Measurements from ENCODE around the gene IDH2. TPM values are rescaled to one million over a fixed set of nuclear protein-coding genes. Genes with fewer than 3 reads are reported as not detected.

The IDH2 gene
- total and polyA plus RNA-seq, 2 experiments from 2014 or later: 406 to 712 TPM

DNA sequence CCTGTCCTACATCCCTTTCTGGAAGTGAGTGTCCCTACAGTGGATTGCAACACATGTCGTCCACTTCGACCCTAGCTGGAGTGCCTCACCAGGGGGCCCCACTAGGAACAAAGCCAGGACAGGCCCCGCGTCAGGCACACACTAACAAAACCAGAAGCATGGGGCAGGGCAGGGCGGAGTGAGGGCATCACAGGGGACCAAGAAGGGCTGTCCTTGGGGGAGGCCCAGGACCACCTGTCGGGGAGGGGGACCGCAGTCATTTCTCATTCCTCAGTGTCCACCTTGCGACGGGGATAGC, 21.9 kb downstream of the IDH2 start:
- Histone ChIP-seq H3K9me3 (ENCODE audit: low read depth) (no peaks in the 10 kb centered on the region), H3K27ac (peak overlapping the region; percentile 73), H3K36me3 (peaks cover 26% of the 10 kb centered on the region), H3K4me3 (no peak overlapping the region), H3K27me3 (no peaks in the 10 kb centered on the region), H3K4me1 (ENCODE audit: low read depth) (no peaks in the 10 kb centered on the region)
- DNase-seq (ENCODE audit: low read depth in 1 of 2, low spot score in 1 of 2): no peak
- TF ChIP-seq, protein P1, sequence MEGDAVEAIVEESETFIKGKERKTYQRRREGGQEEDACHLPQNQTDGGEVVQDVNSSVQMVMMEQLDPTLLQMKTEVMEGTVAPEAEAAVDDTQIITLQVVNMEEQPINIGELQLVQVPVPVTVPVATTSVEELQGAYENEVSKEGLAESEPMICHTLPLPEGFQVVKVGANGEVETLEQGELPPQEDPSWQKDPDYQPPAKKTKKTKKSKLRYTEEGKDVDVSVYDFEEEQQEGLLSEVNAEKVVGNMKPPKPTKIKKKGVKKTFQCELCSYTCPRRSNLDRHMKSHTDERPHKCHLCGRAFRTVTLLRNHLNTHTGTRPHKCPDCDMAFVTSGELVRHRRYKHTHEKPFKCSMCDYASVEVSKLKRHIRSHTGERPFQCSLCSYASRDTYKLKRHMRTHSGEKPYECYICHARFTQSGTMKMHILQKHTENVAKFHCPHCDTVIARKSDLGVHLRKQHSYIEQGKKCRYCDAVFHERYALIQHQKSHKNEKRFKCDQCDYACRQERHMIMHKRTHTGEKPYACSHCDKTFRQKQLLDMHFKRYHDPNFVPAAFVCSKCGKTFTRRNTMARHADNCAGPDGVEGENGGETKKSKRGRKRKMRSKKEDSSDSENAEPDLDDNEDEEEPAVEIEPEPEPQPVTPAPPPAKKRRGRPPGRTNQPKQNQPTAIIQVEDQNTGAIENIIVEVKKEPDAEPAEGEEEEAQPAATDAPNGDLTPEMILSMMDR (IDR thresholded peaks at IDR 0.05; ENCODE audit: low read depth, low read length): no peak

DNA sequence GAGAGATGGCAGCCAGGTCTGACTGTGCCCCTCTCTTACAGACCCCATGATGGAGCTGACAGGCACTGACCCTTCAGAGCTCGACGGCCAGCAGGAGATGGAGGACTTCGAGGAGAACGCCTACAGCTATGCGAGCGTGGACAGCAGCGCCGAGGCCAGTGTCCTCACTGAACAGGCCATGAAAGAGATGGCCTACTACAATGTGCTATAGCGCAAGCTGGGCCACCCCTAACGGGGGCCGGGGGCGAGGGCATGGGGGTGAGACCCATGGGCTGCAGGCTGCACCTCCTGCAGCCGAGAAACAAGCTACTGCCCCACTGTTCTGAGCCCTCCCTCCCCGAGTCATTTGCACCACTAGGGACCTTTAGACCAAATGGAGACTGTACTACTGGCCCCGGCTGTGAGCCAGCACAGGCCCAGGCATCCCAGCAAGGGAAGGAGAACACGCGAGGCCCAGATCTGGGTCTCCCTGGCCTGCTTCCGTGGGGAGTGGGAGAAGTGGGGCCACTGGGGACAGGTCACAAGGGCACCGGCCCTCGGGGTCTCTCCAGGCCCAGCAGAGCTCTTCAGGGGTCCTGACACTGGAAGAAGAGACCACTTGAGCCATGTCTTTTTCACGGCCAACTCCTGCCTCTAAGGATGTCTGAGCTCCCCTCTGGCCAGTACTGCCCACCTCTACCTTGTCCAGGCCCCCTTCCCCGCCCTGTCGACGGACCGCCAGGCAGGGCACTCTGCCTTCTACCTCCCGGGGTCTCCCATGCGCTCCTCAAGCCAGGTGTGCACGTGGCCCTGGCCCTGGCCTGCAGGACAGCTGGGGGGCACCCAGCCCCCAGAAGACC, 22.4 kb downstream of the IDH2 start:
- Histone ChIP-seq H3K9me3 (ENCODE audit: low read depth) (no peaks in the 10 kb centered on the region), H3K4me3 (no peak overlapping the region), H3K27ac (peak overlapping the region; percentile 73), H3K4me1 (ENCODE audit: low read depth) (no peaks in the 10 kb centered on the region), H3K36me3 (peaks cover 22% of the 10 kb centered on the region), H3K27me3 (no peaks in the 10 kb centered on the region)
- TF ChIP-seq, protein P1 (IDR thresholded peaks at IDR 0.05; ENCODE audit: low read depth, low read length): no peak
- DNase-seq (ENCODE audit: low read depth in 1 of 2, low spot score in 1 of 2): no peak

DNA sequence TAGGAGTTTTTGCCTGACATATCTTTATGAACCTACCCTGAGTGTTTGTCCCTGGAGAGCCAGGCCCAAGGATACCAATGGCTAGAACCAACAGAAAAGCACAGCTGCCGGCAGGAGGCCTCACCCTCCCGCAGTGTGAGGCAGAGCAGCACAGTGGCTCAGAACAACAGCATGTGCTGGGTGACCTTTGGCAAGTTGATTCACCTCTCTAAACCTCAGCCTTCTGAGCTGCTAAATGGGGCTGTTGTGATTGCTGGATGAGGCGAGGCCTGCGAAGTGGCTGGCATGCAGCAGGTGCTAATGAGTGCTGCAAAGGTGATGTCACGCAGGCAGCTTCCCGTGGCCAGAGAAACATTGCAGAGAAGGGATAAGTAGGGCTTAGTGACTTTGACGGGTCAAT, 23.3 kb downstream of the IDH2 start:
- H3K4me3 ChIP-seq: no peak overlapping the region
- no peak for DNase-seq (ENCODE audit: low read depth in 1 of 2, low spot score in 1 of 2)
- no peaks in the 10 kb centered on the region for H3K27me3 ChIP-seq
- TF ChIP-seq, protein P1 (IDR thresholded peaks at IDR 0.05; ENCODE audit: low read depth, low read length): no peak
- H3K4me1 ChIP-seq (ENCODE audit: low read depth): no peaks in the 10 kb centered on the region
- peaks cover 13% of the 10 kb centered on the region for H3K36me3 ChIP-seq
- no peaks in the 10 kb centered on the region for H3K9me3 ChIP-seq (ENCODE audit: low read depth)
- no peak overlapping the region for H3K27ac ChIP-seq

DNA sequence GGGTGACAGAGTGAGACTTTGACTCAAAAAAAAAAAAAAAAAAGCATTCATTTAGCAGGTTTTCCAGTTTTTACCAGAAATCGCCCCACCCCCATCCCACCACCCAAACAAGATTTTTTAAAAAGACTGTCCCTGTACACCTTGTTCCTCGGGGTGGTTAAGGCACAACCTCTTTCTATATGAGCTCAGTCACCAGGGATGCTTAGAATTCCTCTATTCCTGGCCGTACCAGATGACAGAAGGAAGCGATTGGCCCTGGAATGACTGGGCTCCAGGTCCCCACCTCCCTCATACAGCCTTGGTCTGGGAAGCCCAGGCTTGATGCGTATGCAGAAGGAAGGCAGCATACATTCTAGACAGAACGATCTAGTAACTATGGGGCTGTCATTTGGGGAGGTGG, 25.6 kb downstream of the IDH2 start:
- TF ChIP-seq, protein P1 (IDR thresholded peaks at IDR 0.05; ENCODE audit: low read depth, low read length): no peak
- H3K4me1 ChIP-seq (ENCODE audit: low read depth): no peaks in the 10 kb centered on the region
- no peaks in the 10 kb centered on the region for H3K9me3 ChIP-seq (ENCODE audit: low read depth)
- H3K27ac ChIP-seq: no peak overlapping the region
- DNase-seq (ENCODE audit: low read depth in 1 of 2, low spot score in 1 of 2): no peak
- no peaks in the 10 kb centered on the region for H3K27me3 ChIP-seq
- no peak overlapping the region for H3K4me3 ChIP-seq
- peaks cover 5% of the 10 kb centered on the region for H3K36me3 ChIP-seq

DNA sequence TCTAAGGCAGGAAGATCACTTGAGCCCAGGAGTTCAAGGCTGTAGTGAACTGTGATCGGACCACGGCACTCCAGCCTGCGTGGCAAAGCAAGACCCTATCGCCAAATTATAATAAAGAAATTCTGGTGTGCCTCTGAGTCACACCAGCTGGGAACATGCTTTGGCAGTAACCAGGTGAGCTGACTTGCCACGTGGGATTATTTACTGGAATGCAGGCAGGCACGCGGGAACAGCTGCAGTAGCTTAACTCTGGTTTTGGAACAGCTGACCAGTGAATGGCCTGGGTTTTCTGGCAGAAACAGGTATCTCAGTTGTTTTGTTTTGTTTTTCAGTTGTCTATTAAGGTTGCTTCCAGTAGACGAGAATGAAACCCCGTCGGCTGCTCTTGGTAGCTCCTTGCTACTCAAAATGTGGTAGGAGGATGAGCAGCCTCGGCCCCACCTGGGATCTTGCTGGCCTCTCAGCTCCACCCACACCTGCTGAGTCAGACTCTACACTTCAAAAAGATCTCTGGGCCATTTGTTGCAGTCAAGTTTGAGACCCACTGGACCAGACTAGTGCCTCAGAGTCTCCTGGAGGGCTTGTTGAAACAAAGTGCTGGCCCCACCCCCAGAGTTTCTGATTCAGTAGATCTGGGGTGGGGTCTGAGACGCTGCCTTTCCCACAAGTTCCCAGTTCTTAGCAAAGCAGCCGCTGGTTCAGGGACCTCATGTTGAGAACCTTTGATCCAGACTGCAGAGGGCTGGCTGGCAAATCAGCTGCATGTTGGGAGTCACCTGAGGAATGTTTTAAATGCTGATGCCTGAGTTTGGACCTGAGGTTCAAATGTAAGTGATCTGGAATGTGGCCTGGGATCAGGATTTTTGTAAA, 26.6 kb downstream of the IDH2 start:
- Histone ChIP-seq H3K27me3 (no peaks in the 10 kb centered on the region), H3K4me1 (ENCODE audit: low read depth) (peaks cover 3% of the 10 kb centered on the region), H3K4me3 (no peak overlapping the region), H3K9me3 (ENCODE audit: low read depth) (no peaks in the 10 kb centered on the region), H3K36me3 (no peaks in the 10 kb centered on the region), H3K27ac (peak overlapping the region; percentile 56)
- no peak for DNase-seq (ENCODE audit: low read depth in 1 of 2, low spot score in 1 of 2)
- TF ChIP-seq, protein P1 (IDR thresholded peaks at IDR 0.05; ENCODE audit: low read depth, low read length): no peak

Measured in cardiac muscle cell (in vitro differentiated cells and primary cell).